ENCODE results near the gene BRINP3. TPM values are rescaled to one million over a fixed set of nuclear protein-coding genes. Genes with fewer than 3 reads are reported as not detected.
"Not testable (repeated sequence)": the region's sequence is repeated elsewhere in the genome, so short reads cannot be mapped to it uniquely, and the experiment has no call there.

Gene BRINP3
- total RNA-seq, 1 donor from 2014 or later = not detected

DNA sequence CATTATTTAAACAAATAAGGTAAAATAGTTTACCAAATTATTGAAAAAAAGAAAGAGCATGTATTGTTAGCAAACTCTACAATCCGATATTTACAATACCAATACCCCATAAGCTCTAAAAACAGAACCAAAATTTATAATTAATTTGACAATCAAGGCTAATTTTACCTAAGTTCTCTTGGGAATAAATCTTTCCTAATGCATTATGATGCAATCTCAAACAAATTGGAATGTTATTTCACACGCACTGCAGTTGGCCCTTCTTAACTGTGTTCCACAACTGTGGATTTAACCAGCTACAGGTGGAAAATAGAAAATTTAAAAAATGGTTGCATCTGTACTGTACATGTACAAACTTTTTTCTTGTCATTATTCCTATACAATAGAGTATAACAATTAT is 300.1 kb downstream of the BRINP3 start:
- no peak for ATAC-seq

DNA sequence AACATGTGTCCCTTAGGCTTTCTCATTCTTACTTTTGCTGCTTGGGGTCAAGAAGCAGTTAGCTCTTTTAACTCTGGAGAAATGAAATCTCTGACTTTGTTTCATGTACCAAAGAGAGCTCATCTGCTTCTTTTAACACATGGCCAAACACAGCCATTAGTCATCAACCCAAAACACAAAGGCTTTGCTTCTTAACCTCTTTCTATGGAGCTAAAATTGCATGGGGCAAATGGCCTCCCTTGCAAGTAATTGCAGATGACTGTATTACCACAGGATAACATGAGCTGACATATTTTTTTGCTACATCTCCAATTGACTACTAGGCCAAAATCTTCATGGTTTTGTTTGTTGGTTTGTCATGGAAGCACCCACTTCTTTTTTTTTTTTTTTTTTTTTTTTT is 300.9 kb downstream of the BRINP3 start:
- ATAC-seq = no peak

DNA sequence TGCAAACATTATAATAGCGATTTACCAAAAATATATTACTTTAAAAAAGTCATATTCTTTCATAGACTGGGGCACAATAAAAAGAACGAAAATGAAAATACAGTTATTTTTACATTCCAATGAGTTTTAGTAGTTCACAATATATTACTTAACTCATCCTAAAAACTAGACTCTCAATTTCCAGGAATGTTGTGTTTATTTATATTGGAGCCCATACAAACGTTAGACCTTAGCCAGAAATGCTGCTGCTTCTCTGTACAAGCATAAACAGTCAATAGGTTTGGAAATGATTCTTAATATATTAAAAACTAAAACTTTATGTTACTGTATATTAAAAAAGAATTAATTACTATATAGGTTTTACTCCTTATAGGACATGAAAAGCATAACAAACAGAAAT is 302.3 kb downstream of the BRINP3 start:
- ATAC-seq = no peak

DNA sequence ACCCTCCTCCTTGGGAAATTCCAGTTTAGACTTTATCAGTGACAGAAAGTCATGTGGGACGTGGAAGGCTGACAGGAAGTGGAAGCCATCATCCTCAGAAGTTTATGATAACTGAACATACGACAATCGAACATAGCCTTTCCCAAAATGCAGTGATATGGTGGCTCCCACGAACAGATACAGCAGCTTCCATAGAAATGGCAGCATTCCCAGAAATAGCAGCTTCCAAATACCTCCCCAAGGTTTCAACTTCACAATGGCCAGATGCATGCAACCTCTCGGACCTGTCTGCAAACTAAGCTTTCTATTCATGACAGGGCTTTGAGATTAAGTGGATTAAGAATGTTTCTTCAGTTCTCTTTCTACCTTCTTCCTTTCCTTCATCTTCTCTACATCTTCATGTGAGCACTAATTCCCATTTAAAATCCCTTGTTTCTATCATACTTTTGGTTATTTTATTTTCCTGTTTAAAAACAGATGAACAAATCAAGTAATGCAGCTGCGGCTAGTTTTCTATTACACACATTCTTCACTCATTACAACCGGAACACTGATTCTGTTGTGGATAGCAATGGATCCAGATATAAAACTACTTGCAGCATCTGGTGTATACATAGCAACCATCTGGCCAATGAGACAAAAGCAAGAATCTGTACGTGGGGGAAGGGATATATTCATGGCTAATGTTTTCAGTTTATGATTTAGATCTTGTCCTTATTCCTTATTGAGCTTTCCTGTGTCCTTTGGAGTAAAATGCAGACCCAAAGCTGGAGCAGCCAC is 304.8 kb downstream of the BRINP3 start:
- ATAC-seq = no peak

DNA sequence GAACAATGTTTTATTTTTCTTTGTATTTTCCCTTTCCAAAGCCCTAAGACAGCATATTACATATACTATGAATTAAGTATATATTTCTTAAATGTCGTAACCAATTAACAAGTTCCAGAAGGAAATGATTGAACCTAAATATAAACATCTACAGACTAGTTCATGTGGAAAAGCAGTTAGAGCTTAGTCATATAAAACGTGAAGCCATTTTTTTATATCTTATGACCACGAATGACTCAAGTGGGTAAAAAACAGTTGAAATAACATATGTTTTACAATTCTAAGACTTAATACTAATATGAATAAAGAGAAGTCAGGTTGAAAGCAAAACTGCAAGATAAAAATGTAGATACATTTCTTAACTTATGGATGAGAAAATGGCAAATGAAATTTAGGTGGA is 307.3 kb downstream of the BRINP3 start:
- no peak for ATAC-seq

DNA sequence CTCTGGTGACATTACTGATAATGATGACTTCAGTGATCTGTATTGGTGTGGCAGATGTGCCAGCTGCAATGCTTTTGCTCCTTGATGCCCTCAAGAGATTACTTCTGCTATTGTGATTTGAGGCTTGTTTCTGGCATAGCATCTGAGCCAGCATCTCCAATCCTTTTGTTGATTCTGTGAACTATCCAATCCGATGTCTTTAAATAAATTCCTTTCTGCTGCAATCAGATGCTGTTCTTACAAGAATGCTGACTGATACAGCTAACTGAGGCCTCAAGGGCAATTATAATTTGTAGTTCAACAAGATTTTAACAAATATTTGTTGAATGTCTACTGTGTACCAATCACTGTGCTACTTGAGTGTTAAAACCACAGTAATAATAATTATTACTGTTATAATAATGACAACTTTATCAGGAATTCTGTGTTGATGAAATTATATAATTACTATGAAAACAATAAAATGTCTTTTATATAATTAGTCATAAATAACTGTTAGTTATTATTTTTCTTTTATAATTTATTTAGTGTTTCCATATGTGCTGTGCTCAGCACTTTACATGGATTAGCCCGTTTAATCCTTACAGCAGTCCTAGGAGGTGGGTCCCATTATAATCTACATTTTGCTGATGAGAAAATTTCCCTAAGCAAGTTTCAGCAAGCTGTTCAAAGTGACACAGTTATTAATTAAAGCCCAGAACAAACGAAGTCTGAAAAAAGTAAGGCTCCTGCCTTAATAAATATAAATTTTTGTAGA is 308.2 kb downstream of the BRINP3 start:
- no peak for ATAC-seq

DNA sequence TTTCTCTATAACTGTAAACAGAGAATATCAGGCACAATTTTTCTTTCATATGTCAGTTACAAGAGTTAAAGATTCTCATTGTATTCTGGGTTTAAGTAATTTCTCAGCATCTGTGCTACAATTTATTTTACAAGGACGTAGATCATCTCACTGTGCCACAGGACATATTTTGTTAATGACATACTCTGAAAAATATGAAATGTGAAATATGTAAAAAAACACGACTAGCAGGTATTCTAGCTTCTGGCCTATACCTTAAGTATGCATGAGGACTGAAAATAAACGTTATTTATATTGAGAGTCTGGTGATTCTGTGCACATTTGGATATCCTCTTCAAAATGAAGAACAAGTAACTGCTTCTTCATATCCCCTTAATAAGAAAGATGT is 308.8 kb downstream of the BRINP3 start:
- ATAC-seq = no peak

DNA sequence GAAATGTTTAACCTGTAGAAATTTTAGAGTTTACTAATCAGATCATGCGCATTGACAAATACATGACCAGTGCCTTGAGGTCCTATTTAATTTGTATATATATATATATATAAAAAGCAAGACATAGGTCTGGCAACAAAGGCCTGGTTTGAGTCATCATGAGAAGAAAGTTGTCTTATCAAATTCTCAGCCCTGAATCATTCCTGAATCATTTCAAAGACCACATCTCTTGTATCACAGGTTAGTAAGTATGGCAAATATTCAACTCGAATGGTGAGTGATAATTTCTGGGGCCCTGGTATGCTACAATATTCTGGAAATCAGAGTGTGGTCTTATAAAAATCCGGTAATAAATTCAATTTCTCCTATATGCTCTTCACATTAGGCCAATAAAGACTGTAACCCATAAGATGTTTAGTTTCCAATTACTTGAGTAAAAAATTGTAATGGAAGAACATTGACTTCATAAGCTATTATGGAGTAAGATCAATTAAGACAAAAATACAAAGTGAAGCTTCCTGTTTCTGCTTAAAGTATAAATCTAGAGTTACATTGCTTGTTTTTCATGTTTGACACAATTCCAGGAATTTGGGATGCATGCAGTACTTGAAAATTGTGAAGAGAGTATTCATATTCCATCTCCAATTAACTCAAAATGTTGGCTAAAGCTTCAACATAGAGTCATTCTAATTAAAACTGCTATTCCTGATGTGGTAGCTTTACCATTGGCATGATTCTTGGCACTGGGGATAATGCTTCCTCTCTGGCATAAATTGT is 309.4 kb downstream of the BRINP3 start:
- no peak for ATAC-seq

DNA sequence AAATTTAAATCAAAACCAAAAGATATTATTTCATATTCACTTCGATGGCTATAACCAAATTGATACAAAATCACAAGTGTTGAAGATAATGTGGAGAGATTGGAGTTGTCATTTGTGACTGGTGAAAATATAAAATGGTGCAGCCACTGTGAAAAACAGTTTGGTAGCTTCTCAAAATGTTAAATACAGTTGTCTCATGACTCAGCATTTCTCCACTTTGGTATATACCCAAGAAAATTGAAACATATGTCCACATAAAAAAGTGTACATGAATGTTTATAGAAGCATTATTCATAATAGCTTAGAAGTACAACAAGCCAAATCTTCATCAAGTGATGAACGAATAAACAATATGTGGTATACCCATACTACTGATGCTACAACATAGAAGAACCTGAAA is 318.5 kb downstream of the BRINP3 start:
- no peak for ATAC-seq

DNA sequence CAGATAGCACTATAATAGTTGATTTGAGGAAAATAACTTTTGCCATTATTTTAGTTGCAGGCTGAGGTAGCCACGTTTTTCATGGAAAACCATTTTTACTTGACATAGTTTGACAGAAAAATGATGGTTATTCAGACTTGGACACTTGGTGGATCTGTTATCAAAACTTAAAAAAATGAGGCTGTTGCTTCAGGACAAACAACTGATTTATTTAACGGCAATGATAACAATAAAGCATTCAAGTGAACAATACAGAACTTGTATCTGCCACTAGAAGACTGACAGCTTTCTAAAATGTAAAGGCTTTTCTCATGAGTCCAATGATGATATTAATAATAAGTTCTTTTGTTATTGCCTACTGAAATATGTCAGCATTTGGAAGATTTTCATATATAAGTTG is 322.9 kb downstream of the BRINP3 start:
- no peak for ATAC-seq

DNA sequence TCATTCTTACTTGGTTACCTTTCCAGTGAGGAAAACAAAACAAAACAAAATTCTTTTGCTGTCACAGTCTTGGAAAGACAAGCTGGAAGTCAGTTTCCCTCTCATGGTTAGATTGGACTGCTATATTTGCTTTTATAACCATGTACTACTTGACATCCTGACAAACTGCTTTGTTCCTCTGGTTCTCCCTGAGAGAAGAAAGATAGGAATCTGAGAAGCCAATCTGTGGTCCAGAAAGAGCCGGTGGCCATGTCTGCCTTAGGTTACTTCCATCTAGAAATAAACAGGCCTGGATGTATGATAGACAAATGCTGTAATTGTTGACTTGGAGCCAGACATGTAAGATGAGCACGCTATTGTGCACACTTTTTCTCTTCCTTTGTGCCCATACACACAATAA is 330.0 kb downstream of the BRINP3 start:
- no peak for ATAC-seq

DNA sequence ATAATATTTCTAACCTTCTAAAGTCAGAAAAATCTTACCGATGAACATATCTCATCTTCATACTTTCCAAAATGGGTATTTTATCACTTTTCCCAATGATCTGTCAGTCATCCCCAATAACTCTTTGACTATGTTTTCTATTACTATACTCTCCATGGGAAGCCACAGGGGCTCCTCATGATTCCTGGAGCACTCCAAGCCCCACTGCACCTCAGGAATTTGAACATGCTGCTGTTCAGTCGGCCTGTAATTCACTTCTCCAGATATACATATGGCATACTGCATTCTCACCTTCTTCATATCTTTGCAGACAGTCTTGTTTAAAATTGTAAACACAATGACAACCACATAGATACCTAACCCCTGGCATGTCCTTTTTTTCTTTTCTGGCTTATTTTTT is 333.0 kb downstream of the BRINP3 start:
- no peak for ATAC-seq

DNA sequence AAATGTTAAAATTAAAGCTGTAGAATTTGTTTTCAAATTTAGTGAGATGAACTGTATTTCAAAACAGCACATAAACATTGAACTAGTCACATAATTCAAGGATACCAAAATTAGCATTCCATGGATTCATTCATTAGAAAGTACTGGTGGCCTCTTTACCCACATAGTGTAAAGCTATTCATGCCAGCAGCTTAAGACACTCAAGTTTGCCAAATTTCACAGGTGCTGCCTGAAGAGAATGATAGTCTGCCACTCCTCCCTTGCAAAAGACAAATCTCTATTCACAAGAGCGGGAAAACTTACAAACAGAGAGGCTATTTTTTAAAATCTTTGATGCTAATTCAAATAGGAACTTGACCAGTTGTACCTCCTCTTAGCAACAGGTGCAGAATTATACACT is 337.0 kb downstream of the BRINP3 start:
- no peak for ATAC-seq

DNA sequence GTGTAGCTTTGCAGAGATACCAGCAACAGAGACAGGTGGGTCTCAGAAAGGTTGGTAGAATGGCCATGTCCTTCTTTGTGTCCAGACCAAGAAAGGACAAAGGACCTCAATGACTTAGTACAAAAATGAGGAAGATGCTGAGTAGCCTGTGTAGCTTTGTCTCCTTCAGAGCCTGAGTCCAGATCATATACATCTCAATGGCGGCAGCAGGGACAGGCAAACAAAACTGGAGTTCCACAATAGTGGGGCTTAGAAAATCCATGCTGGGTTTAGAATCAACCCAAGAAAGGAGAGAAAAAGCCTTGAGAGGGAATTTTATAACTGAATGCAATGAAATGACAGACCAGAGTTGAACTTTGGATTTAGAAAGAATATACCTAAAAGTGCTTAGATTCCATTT is 339.0 kb downstream of the BRINP3 start:
- no peak for ATAC-seq

DNA sequence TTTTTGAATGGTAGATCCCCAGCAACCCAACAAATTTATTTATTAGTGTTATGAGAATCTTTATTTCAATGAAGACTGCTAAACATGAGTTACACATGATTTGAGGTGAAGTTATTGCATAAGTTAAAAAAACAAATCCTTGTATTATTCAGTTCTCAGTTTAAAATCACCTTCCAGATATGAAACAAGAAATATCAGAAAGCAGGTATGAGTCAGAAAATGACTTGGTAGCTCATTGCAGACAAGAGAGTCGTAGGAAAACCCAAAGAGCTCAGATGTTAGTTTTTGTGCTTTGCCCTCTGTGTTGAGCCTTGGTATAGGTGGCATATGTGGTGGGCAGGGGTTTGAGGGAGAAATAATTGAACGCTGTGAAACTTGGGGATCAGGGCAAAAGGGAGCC is 339.4 kb downstream of the BRINP3 start:
- no peak for ATAC-seq

DNA sequence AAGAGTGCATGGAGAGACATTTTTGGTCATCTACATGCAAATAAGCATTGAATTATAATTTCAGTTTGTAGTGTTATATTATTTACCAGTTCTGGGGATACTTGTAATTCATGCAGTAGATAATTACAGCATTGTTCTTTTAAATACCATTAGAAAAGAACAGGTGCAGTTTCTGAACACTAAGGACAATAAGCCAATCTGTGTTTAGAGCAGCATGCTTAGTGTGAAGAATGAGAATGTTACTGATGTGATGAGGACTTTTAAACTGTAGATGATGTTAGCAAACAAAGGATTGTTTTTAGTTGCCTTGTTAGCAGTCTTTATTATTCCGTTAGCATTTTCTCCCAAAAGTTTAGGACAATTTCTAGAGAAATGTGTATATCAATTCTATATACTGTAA is 348.3 kb downstream of the BRINP3 start:
- ATAC-seq = no peak

DNA sequence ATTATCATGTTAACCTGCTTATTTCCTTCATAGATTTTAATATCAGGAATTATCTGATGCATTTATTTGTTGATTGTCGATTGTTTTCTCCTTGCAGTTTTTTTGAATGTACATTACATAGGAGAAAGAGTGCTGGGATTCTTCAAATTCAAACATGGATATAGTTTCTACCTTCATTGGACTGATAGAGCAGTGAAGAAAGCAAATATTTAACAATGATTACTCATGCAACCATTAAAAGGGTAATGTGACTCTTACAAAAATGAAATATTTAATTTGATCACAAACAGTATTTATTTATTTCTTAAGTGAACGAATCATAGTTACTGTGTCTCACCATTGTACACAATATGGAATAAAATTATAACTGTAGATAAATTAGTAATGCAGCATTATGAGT is 350.9 kb downstream of the BRINP3 start:
- ATAC-seq = no peak

DNA sequence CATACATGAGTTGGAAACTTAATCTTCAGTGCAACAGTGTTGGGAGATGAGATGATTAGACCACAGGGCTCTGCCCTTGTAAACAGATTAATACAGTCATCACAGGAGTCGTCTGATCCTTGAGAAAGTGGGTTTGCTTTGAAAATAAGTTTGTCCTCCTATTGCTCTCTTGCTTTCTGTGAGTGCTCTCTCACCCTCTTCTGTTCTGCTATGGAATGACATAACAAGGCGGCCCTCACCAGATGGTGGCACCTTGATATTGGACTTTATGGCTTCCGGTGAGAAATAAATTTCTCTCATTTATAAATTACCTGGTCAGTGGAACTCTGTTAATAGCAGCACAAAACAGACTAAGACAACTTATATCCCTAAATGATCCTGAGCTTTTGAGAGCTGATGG is 353.6 kb downstream of the BRINP3 start:
- ATAC-seq = no peak

DNA sequence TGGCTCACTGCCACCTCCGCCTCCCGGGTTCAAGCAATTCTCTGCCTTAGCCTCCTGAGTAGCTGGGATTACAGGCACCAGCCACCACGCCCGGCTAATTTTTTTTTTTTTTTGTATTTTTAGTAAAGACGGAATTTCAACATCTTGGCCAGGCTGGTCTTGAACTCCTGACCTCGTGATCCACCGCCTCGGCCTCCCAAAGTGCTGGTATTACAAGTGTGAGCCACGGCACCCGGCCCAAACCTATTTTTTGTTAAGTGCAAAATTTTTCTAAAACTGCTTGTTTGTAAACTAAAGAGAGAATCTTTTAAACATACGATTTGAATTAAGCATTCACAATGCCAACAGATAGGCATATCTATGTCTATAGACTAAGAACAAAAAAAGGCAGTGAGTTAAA is 357.1 kb downstream of the BRINP3 start:
- not testable (repeated sequence) for ATAC-seq

DNA sequence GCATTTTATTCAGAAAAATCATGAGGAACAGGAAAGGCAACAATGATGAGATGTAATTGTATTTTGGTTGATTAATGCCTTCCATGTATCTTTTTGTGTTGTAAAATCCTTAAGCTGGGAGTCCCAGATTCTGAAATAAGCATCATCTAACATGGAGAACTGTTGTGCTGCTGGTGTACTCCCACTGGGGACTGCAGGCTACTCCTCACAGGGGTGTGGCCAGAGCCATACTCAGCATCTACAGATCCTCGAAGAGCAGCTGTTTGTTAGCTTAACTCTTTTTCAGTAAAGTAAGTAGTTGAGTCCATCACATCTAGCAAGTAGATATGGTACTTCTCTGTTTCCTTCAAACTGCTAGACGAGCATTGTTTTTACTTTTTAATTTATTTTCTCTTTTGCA is 358.0 kb downstream of the BRINP3 start:
- no peak for ATAC-seq

DNA sequence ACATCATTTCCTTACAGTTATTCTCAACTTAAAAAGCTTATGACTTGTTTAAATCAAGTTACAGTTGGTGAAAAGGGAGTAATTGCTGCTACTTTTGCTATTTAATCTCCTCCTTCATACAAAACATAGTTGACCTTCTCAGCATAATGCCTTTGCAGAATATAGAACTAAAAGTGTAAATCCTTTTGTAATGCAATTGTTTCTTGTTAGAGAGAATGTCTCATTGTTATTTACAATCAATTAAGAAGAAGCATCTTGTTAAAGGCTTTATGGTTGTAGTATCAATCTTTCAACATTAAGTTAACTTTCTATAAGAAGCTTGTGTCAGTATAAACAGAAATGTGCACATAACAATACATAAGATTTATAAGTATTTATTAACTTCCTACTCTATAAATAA is 360.7 kb downstream of the BRINP3 start:
- no peak for ATAC-seq

DNA sequence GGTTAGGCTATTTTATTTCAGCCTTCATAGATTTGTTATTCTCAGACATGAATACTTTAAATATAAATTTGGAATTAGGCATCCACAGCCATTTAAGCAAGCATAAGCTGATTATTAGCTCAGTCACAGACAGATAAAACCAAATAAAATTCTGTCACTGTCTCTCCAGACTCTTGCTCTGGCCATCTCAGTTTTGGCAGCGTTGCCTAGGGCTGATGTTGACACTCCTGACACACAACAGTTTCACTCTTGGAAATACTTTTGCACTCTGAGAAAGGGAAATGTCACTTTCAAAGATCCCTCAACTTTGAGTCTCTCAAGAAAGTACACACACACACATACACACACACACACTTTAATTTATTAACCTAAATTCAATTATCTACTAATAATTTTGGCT is 372.7 kb downstream of the BRINP3 start:
- ATAC-seq = no peak

DNA sequence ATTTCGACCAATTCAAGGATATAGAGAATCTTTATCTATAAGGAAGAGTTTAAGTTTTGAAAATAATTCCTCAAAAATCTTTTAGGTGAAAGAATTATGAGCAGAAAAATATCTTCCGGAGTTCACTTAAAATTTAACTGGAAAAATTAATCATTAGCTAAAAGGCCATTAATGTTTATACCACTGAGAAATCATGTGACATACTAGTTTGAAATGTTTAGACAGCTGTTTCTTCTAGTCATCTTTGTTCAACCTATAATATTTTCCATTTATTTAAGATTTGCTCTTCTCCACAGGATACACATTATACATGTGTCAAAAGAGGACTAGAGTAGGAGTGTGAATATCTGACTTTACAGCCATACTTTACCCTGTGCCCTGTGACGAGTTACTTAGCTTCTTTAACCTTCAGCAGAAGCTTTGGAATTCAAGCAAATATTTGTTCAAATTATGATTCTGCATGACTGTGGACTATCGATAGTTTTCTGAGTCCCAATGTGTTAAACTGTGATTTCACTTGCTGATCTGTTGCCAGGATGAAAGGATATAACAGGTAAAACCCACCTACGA is 374.8 kb downstream of the BRINP3 start:
- ATAC-seq = no peak
